Hepatic stellate cell (primary cell): ENCODE results near the gene RBM43.
A peak's percentile ranks its signal among the peaks of the same experiment; 100 is the strongest.
"Not testable (repeated sequence)": the region's sequence is repeated elsewhere in the genome, so short reads cannot be mapped to it uniquely, and the experiment has no call there.

Experiments
- DNase-seq: peaks from one replicate; pipeline ENCODE4 v3.0.0; 2011; ENCODE audit warnings: low spot score

RBM43 gene

DNA sequence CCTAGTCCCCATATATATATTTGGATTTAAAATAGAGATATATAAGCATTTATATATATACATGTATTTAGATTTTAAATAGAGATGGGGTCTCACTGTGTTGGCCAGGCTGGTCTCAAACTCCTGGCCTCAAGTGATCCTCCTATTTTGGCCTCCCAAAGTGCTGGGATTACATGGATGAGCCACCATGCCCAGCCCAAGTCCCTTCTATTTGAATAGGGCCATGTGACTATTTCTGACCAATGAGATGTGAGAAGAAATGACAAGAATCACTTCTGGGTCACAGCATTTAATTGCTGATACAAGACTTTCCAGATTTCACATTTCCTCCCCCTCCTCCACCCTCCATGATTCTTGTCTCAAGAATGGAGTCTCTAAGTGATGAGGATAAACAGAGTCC, 6.4 kb upstream of the RBM43 start:
- DNase-seq, result no peak

DNA sequence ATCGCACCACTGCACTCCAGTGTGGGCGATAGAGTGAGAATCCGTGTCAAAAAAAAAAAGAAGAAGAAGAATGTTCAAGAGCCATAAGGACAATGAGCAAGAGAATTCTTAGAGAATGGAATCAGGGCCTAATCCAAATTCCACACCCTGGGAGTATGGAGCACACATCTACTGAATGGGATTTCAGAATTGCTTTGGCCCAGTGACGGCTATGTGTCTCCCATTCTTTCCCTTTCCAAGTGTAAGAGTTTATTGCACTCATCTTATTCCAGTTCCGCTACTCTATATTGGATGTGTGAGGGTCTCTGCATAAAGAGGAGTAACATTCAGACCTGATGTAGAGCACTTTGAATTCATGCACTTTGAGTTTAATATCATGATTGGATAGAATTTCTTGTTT, 5.9 kb upstream of the RBM43 start:
- no peak for DNase-seq

DNA sequence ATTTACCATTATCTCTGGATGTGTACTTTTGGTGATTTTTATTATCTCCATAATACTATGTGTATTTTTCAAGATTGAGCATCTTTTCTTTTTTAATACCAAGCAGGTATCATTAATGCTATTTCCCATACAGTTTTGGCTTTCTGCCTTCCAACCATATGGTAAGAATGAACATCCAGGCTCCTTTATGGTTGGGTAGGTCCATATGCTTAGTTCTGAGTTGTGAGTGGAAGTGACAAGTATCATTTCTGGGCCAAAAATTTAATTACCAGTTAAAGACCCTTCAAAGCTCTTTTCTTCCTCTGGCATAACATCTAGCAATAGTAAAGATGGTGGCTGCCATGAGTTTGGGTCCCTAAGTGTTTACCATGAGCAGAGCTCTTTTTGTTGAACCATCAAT, 4.3 kb upstream of the RBM43 start:
- DNase-seq, result no peak

DNA sequence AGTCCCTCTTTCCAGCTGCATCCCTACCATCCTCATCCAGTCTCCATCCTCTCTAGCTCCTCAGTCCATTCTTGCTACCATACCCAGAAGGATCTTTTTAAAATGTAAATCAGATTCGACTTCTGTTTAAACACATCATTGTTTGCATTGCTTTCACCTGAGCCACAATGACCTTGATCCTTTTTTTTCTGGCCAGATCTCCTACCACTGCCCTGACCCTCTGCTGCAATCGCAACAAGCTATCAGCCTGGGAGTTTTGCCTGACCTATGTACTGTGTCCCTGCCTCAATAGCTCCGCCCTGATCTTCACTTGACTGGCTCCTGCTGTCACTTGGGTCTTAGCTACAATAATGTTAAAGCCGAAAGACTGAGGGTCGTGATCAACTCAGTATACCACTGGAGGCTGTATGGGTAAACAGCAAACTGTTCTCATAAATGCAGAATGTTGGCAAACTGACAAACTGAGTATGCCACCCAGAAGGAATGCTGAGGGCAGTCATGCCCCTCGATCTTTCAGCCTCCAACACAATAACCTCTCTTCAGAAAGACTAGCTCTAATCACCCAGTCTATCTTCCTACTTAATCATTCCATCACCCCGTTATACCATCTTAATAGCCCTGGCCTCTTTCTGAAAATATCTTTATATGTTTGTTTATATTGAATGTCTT, 2.6 kb upstream of the RBM43 start:
- DNase-seq, result no peak

DNA sequence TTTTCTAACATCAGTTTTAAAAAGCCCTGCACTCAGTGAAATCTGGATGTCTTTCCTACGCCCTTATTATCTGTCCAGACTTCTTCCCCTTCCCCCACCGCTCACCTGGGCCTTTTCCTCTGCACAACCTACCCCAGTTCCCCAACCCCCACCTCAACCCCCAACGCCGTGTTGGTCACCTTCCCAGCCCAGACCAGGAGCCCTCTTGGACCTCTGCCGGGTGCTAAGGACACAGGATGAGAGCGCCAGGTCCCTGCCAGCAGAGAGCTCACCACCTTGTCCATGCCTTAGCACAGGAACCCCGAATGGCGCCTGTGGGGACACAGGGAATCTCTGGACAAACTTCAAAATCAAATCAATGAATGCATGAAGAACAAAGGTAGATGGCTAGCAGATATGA, 966 bp upstream of the RBM43 start:
- DNase-seq, result no peak

DNA sequence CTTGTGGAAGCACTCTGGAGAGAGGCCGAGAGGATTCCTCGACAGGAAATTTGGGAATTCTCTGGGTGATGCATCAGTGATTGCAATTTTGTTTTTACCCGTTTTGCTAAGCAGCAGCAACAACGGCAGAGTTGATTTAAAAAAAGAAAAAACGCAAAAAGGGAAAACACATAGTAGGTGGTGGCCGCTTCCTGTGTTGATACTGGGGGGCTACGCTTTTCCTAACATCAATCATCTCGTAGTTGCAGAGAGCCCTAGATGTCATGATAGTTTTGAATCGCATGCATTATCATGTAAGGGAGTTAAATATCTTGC, 271 bp upstream of the RBM43 start:
- no peak for DNase-seq

DNA sequence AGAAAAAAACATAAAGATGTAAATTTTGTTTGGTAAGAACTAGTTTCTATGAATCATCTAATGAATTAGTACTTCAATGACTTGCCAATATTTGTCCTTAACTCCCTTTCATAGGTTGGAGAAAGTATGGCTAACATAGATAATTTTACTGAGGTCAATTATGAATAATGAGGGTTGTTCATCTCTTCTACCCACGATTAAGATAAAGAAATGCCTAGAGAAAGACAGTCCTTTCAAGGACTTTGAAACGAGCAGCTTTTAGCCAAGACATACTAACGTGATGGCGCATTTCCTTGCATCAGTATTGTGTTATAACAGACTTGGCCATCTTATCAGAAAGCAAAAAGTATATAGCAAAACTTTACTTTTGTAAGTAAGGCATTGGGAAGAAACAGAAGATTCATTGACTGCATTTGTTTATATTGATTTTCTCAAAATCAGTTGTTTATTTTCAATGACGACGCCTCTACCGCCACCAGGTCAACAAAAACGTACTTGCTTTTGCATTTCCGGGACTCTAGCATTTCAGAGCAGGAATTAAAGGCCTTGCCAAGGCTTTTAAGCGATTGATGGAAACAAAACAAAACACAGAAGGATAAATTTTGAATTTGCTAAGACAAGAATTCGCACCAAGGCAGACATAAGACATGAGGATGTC, 961 bp downstream of the RBM43 start:
- DNase-seq, result no peak

DNA sequence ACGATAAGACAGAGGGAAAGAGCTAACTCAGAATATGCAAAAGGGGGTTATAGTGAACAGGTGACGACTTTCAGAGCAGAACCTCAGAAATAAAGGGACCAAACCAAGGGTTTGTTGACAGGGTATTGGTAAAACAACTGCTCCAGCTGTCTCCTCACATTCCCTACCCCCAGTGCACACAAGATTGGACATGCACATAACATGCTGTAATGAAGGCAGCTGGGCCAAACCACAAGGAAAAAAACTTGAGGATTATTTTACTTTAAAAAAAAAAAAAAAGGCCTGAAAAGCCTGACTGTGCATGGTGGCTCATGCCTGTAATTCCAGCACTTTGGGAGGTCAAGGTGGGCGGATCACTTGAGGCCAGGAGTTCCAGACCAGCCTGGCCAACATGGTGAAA, 3.5 kb downstream of the RBM43 start:
- peak; percentile 65 for DNase-seq

DNA sequence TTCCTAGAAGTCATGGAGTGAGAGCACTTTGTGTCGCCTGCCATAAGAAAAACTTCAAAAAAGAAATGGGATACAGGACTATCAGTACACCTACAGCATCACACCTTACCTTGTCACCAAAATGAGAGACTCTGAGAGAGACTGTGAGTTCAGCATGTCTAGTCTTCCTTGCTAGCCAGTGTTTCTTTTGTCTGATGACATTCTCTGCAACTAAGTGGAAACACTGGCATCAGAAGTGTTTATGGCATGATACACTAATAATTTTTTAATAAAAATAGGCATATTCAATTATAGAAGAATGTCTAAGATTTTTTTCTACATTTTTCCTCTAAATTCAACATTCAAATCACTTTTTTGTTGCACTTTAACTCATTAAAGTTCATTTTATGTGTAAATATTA, 9.0 kb downstream of the RBM43 start:
- no peak for DNase-seq

DNA sequence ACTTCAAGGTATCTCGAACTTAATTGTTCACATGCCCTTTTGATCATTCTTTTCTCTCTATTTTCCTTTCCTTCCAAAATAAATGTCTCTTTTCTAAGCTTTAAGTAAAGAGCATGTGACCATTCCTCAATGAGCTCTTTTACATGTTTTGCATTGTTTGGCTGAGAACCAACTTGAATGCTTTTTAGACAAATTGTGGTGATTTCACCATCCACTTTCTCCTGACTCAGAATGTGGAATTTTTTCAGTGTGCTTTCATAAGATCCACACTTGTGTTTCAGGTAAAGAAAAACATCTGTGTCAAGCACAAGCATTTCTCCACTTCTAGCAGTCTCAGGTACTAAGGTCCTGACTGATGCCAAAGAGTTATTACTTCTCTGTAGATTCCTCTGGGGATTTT, 10.7 kb downstream of the RBM43 start:
- DNase-seq, result peak; percentile 19

DNA sequence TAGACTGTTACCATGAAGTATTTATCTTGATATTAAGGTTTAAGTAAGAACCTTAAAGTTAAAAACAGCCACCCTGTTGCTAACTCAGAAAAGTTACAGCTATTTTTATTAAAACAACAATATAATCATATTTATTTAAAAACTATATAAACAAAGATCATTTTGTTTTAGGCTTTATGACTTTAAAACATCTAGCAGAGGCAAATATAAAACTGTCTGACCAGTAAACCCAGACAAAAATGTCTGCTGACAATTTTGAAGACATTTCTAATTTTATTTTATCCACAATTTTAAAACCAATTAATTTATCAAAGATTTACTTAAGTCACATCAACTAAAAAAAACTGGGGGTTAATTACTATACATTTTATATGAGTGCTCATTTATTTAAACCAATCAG, 14.2 kb downstream of the RBM43 start:
- no peak for DNase-seq

DNA sequence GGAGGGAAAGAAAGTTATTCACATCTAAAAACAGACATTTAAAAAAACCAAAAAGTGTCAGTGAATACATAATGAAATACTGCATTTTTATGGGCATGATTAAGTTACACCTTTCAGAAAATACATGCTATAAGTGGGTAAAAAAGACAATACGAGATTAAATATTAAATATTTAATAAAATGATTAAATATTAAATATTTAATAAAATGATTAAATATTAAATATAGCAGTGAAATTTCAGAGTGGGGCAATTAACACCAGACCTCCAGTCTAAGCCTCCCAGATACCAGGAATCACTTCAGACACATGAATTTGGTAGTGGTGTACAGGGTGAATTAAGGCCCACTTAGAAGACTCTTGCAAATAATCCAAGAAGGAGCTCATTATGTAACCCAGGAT, 15.5 kb downstream of the RBM43 start:
- DNase-seq, result no peak

DNA sequence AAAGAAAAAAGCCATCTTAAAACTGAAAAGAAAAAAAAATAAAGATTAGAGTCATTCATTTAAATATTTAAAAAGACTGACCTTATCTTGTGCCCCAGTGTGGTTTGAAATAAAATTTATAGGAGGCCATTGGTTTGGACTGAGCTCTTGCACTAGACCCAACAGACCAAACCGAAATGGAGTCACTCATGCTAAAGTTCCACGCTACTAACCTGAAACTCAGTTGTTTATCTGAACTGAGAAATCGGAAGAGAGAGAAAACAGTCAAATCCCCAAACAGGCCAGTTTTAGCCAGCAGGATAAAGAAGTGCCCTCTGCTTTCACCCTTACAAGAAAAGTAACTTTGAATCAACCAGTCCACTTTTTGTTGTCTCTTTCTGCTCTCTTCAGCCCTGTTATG, 18.2 kb downstream of the RBM43 start:
- no peak for DNase-seq

DNA sequence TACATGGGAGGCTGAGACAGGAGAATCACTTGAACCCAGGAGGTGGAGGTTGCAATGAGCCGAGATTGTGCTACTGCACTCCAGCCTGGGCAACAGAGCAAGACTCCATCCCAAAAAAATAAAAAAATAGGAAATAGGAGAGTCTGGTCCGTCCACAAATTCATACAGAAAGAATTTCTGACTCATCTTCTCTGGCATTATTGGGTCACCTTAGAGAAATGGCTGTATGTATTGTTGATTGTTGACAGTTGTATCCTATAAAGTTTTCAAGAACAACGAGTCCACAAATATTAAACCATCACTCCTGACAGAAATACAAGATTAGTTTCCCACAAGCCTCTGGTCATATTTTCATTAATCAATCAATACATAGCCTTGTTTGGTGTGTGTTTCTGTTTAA, 20.4 kb downstream of the RBM43 start:
- DNase-seq, result no peak

DNA sequence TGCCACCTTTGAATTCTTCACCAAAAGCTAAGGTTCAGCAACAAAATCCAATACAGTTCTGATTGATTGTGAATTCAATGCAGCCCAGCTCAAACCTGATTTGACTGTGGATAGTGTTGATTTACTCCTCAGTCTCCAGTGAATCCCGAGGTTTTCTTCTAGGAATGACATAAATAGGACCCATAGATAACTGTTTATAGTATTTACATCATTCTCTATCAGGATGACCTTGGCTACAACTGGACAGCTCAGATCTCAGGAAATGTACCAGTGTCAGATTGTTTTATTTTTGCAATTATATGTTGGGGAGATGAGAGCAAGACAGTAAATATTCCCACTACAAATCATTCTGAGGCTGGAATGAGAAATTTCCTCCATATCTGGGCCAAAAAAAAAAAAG, 21.2 kb downstream of the RBM43 start:
- no peak for DNase-seq

DNA sequence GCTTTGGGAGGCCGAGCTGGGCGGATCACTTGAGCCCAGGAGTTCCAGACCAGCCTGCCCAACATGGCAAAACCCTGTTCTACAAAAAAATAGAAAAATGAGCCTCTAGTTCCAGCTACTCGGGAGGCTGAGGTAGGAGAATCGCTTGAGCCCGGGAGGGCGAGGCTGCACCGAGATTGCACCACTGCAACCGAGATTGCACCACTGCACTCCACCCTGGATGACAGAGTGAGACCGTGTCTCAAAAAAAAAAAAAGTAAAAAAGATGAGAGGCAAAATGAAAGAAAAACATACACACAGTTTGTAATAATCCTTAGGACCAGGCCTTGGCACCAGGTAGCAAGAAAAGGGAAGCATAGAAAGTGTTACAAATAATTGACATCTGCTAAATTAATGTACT, 22.0 kb downstream of the RBM43 start:
- no peak for DNase-seq

DNA sequence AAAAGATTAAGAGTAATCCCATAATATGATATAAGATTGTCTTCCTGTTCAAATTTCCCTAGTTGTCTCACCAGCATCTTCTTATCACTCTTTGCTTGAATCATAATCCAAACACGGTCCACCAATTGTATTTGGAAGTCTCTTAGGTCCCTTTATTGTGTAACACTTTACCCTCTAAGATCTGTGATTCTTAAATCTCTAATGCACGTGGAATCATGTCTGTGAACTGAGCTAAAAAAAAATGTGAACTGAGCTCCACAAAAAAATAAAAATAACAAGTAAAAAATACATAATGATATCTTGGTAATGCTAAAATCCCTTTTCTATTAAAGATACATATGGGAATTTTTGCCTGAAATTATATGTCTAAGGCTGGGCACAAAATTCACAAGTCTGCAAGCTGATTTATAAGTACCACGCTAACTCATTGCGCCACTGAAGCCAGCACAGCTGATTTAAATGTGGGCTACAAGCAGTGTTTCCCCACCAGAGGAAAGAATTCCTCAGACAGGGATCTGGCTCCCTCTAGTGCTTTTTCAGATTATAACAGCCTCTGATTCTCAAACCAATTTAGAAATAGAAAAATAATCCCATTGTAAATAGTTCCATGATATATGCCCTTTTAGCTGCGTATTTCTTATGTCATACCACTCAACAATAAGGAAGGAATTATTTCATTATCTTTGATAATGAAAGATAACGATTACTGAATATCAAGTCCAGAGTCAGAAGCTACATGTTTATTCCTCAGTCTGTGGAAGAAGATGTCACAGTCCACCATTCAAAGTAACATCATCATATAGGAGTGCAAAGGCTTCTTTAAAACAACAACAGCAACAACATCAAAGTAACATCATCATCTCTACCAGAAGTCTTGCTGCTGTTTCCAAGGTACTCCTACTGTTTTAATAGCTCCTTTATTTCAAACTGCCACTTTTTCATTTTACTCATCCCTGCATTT, 22.9 kb downstream of the RBM43 start:
- peak; percentile 55 for DNase-seq

DNA sequence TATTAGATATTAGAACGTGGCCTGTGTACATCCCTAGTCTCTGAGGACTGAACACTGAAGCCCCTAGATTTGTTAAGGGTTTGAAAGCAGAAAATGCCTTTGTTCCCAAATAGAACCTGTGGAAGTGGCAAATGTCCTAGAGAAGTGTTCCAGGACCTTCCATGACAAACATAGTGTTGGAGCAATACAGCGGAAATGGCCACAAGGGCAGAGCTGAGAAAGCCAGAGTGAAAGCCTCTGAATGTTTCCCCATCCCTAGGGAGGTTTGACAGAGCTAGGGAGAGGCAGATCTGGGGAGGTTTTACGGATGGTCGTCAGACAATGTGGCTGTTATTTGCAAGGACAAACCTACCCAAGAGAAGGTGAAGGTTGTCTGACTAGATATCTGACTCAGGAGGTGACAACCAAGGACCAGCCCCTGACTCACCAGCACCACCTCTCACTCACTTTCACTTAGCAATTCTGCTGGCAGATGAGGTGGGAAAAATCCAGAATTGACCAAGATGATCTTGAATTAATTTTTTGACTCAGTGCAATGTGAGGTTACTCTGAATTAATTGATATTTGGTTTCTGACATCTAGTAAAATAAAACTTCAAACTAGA, 24.1 kb downstream of the RBM43 start:
- no peak for DNase-seq

DNA sequence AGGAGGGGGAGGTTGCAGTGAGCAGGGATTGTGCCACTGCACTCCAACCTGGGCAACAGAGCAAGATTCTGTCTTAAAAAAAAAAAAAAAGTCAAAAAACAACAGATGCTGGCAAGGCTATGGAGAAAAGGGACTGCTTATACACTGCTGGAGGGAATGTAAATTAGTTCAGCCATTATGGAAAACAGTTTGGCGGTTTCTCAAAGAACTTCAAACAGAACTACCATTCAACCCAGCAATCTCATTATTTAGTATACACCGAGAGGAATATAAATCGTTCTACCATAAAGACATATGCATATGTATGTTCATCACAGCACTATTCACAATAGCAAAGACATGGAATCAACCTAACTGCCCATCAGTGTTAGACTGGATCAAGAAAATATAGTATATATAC, 27.9 kb downstream of the RBM43 start:
- not testable (repeated sequence) for DNase-seq

DNA sequence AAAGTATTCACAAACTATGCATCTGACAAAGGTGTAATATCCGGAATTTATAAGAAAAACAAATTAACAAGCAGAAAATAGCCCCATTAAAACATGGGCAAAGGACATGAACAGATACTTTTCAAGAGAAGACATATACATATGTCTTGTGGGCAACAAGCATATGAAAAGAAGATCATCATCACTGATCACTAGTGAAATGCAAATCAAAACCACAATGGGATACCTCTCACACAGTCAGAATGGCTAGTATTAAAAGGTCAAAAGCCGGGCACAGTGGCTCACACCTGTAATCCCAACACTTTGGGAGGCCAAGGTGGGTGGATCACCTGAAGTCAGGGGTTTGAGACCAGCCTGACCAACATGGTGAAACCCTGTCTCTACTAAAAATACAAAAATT, 28.4 kb downstream of the RBM43 start:
- DNase-seq, result not testable (repeated sequence)

DNA sequence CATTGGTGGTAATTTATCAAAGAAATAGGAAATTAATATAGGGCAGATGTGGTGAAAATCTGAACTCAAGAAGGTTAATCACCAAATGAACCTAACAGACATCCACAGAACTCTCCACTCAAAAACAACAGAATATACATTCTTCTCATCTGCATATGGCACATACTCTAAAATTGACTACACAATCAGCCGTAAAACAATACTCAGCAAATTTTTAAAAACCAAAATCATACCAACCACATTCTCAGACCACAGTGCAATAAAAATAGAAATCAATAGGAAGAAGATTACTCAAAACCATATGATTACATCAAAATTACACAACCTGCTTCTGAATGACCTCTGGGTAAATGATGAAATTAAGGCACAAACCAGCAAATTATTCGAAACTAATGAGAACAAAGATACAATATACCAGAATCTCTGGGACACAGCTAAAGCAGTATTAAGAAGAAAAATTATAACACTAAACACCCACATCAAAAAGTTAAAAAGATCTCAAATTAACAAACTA, 31.0 kb downstream of the RBM43 start:
- no peak for DNase-seq

DNA sequence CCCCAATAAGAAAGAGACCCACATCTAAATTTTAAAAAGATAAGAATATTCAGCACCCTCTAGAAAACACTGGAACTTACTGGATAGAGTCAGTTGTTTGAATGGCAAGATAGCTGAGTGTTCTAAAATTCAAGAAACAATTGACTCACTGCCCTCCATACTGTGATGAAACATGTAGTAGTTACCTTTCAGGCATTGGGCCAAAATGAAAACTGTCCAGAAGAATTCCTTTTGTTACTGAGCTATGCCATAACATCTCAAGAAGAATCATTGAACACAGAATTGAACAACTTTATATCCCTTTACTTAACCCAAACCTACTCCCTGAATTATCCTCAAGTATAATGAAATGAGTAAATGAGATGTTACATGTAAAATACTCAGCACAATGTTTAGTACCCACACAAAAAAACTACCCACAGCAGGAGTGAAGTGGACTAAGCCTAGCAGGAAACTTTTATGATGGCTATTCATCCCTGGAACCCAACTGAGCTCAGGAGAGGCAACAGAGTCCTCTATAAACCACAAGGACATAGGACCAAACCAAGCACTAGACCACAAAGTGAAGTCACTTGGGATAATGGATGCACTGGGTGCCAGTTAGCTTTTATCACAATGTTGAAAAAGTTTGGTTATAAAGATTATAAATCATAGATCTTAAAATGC, 32.7 kb downstream of the RBM43 start:
- no peak for DNase-seq
